Embryonic facial prominence (tissue), 1 donor: Measurements from ENCODE around the gene TGFB1I1.
"Not testable (repeated sequence)": the region's sequence is repeated elsewhere in the genome, so short reads cannot be mapped to it uniquely, and the experiment has no call there.

Source experiments
- DNase-seq: peaks from one replicate; pipeline ENCODE4 v3.0.0-alpha.2; 2016; ENCODE audit errors: extremely low spot score

Gene TGFB1I1

DNA sequence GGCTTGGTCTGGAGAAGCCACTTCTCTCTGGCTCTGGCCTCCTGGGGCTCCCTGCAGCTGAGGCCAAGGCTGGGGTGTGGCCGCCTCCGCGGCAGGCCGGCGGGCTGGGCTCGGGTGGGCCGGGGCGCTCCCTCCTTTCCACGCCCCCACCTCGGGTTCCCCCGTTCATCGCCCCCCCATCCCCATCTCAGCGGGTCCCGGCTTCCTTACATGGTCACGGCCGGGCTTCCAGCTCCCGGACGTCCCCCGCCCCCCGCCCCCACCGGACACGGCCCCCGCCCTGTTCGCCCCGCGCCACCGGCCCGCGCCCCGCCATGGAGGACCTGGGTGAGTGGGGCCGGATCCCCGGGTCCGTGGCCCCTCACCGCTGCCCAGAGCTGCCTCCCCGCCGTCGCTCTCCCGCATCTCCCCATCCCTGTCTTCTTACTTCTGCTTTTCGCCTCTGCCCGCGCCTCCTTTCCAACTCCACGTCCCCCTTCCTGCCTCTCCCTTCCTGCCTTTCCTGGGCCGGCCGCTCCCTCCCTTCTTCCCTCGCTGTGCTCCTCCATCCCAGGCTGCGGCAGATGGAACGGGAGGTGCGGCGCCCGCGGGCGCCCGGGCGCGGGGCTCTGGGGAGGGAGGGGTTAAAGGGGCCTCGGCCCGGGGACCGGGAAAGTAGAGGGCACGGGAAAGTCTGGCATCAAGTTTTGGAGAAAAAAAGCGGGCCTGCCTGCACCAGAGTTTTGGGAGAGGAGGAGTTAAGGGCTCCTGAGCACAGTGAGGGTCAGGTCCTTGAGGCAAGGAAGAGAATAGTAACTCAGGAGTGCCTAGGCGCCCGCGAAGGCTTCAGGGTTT, at the start of gene TGFB1I1:
Gene TGFB1I1, plus strand, starts transcription at position 278 of the 834 bp plus-strand sequence. Its CDS starts 37 bp downstream, at position 315.
- DNase-seq: no peak

DNA sequence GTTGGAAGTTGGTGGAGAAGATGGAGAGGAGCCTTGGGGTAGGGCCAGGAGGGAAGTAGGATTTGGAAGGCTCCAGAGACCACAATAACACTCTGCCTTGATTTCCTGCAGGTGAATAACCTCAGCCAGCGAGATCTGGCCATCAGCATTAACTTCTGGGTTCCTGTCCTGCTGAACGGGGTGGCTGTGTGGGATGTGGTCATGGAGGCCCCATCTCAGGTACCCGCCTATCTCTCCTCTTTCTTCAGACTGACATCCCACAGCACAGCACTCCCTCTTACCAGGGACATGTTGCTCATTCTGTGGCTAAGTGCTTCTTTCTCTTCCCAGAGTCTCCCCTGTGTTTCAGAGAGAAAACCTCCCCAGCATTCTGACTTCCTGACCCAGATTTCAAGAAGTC, 48.7 kb upstream of the TGFB1I1 start:
- no peak for DNase-seq

DNA sequence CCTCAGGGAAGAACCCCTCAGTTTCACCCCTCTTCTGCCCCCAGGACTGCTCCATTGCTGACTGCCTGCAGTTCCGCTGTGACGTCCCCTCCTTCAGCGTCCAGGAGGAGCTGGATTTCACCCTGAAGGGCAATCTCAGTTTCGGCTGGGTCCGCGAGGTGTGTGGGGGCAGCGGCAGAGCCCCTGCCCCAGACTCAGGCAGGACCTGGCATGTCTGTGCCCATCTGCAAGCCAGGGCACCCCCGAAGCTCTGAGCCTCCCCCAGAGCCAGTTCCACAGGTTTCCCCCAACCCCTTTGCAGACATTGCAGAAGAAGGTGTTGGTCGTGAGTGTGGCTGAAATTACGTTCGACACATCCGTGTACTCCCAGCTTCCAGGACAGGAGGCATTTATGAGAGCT, 48.2 kb upstream of the TGFB1I1 start:
- no peak for DNase-seq

DNA sequence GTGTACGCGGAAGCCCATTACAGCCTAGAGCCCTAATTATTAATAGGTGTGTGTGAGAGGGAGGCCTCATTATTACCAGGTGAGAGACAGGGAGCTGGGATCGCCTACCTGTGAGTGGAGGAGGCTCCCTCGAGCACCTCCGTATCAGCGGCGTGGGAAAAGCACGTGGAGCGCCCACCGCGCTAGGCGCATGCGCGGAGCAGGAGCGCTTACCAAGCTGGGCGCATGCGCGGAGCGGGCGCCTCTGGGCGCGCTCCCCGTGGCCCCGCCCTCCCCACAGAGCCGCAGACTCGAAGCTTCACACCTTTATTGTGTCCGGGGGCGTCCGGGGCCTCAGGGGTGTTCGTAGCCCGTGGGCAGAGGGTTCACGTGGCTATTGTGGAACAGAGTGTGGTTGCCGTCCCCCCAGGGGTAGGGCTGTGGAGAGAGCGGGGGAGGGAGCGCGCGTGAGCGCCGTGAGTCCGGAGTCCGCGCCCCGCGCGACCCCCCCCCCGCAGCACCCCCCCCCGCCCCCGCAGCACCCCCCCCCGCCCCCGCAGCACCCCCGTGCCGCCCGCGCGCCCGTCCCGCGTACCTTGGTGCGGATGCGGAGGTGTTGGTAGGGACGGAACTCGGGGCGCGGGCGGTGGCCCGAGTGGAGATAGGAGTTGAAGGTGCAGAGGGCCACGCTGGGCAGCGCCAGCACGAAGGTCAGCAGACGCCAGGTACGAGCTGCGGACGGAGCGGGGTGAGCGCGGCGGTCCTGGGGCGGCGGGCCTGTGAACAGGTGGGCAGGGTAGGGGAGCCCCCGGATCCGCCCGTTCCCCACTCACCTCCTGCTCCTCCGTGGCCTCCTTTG, 44.3 kb upstream of the TGFB1I1 start:
- no peak for DNase-seq

DNA sequence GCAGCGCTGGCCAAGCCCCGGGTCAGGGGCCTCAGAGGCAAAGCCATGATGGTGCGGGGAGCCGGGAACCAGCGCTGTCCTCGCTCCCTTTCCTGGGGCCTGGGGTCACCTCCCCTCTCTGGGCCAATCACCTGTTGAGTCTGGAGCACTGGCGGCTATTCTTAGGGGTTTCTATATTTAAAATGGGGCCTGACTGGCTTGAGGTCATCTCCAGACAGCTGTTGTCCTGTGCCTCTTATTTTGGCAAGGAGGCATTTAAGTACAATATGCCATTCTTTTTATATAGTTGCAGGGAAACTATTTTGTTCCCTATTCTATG, 43.7 kb upstream of the TGFB1I1 start, which contains the start of gene COX6A2:
Gene COX6A2, minus strand, starts transcription at position 82 of the 319 bp plus-strand sequence. Its CDS starts 35 bp downstream, at position 47.
- DNase-seq: no peak

DNA sequence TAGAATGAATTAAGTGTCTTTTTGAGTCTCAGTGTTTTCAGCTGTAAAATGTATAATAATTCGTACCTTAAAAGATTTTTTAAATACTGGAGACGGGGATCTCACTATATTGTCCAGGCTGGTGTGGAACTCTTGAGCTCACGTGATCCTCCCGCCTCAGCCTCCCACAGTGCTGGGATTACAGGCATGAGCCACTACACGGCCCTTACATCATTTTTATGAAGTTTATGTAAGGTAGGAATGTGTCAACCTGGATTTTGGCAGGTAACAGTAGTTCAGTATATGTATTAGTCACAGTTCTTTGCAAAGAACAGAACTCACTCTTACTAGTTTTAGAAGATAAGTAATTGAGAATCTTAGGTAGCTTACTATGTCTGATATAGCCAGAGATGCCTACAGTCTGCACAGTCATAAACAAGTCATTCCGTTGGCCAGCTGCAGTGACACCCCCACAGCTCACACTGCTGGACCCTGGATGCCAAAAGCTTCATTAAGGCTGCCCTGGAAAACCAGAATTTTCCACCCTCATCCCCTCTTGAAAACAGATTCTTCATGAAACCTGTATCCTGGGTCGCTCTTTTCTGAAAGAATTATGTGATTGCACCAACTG, 43.2 kb upstream of the TGFB1I1 start:
- no peak for DNase-seq

DNA sequence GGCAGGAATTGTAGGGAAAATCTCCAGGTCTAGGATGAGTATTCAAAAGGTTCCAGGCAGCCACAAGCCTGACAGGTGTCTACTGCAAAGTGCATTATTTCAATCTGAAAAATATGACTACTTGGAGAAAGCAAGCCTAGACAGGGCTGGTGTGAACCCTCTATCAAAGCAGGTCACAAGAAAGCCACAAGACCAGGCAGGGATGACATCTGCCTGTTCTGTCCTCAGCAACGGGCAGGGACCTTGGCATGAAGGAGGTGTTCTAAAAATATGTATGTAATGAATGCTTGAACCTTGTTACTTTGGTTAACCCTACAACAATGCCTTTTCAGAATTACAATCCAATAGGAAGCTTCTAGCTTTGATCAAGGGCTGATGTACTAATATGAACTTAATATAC, 42.6 kb upstream of the TGFB1I1 start:
- DNase-seq: no peak

DNA sequence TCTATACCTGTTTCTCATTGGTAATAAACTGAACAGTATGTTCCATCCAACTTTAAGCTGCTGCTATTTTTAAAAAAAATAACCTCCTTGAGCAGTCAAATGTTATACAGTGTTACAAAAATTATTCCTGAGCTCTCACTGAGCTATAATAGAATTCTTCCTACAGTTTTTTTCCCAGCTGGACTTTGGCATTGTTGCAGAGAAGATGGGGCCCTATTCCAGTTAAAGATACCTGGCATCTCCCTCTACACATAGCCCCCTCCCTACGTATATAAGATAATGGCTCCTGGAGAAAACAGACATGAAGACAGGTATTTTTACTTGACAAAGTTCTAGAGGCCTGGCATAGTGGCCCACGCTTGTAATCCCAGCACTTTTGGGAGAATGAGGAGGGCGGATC, 42.2 kb upstream of the TGFB1I1 start:
- DNase-seq: no peak

DNA sequence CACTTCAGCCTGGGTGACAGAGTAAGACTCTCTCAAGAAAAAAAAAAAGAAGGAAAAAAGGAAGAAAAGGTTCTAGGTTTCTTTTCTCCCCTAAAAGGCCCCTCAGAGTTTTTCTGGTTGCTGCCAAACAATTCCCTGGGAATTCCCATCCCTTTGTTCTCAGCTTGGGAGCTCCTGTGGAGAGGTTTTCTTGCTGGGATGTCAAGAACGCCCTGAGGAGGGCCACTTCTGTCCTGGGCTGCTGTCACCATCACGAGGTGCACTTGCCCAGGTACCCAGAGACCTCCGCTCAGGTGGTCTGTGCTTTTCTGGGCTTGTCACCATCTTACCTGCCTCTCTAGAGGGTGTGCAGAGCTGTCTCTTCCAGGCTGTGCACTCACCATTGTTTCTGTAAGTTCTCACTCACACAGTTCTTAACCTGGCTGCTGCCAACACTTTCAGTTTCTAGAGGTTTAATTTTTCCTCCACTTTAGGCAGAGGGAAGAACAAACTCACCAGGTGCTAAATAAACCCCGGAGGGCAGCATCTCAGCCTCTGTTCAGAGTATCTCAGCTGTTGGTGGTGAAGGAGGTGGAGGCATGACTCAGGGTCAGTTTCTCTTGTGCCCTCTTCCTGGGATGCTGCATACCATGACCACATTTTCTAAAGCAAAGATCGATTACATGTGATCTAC, 41.4 kb upstream of the TGFB1I1 start:
- DNase-seq: no peak

DNA sequence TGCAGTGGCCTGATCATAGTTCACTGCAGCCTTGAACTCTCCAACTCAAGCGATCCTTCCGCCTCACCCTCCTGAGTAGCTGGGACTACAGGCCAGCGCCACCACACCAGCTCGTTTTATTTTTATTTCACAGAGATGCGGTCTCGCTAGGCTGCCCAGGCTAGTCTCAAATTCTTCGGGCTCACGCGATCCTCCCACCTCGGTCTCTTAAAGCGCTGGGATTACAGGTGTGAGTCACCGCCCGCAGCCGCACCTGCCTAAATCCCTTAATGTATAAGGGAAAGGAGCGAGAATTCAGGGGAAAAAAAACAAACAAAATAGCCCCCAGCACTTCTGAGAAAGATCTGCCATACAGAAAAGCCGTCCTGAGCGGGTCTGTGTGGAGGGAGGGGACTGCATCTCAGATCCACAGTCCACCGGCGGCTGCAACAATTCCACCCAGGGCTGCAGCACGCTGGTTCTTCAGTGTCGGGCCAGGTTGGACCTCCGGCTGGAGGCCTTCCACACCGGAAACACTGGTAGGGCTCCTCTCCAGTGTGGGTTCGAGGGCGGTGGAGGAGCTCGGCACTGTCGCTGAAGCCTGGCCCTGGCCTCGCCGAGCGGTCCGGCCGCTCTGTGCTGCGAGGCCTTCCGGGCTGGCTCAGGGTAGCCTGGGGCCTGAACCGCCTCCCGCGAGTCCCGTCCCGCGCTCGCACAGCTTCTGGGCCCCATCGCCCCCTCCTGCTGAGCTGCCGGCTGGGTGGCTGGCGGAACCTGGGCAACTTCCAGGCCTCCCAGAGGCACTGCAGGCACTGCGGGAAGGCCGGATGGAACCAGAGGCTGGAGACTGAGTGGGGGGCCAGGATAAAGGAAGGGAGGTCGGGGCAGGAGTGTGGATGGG, 36.4 kb upstream of the TGFB1I1 start:
- DNase-seq: no peak

DNA sequence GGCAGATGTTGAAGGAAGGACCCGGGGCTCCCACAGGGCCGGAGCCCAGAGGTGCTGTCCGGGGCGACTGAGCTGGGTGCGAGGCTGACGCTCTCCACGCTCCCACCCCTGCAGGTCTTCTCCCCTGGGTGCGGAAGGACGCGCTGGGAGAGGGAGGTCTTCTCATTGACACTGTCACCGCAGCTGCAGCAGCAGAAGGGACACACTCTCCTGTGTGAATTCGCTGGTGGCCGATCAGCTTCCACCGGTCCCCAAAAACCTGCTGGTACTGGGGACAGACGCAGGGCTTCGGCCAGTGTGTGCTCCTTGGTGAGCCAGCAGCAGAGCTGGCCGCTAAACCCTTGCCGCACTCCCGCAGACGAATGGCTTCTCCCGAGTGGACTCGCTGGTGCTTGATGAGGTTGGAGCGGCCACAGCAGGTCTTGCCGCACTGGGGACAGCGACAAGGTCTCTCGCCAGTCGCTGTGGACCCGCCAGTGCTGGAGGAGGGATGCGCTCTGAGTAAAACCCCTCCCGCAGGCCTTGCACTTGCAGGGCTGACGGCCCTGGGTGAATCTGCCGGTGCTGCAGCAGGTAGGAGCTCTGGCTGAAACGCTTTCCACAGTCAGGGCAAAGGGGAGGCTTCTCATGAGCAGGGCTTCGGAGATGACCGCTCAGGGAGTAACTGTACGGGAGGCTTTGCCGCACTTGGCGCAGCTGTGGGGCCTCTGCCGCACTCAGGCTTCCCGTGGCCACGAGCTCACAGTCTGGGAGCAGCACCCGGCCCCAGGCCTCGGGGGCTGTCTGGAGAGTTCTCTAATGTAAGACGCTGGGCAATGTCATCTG, 35.5 kb upstream of the TGFB1I1 start:
- no peak for DNase-seq

DNA sequence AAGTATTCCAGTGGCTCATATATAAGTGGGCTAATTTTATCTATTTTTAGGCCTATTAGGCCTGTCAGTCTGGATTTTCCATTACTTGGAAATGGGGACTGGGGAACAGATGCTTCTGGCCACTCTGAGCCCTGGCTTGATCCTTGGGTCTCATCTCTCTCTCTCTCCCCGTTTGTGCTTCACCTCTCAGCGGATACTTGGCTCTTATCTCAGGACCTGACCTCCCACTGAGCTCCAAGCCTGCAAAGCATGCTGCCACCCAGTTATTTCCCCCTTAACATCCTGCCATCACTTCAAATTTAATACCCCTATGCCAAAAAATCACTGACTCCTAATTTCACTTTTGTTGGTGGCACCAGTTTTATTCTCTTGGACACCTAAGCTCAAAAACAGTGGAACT, 33.5 kb upstream of the TGFB1I1 start:
- no peak for DNase-seq

DNA sequence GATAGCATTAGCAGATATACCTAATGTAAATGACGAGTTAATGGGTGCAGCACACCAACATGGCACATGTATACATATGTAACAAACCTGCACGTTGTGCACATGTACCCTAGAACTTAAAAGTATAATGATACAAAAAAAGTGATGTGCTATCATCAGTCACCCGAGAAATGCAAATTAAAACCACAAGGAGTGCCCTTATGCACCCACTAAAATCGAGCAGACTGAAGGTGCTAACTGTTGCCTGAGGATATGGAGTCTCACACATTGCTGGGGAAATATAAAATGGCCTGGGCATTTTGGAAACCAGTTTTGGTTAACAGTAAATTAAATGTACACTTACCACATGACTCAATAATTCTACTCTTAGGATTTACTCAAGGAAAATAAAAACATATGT, 32.9 kb upstream of the TGFB1I1 start:
- not testable (repeated sequence) for DNase-seq

DNA sequence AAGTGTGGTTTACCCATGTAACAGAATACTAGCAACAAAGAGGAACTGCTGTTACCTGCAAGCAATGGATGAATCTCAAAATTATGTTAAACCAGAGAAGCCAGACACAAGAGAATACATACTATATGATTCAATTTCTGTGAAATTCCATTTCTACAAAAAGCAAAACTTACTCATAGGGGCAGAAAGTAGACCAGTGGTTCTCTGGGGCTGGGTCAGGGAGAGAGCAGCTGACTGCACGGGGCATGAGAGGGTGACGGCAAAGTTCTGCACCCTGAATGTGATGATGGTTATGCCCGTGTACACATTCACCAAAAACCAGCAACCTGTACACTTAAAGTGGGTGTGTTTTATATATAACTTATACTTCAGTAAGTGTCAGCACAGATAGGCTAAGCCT, 32.4 kb upstream of the TGFB1I1 start:
- DNase-seq: no peak

DNA sequence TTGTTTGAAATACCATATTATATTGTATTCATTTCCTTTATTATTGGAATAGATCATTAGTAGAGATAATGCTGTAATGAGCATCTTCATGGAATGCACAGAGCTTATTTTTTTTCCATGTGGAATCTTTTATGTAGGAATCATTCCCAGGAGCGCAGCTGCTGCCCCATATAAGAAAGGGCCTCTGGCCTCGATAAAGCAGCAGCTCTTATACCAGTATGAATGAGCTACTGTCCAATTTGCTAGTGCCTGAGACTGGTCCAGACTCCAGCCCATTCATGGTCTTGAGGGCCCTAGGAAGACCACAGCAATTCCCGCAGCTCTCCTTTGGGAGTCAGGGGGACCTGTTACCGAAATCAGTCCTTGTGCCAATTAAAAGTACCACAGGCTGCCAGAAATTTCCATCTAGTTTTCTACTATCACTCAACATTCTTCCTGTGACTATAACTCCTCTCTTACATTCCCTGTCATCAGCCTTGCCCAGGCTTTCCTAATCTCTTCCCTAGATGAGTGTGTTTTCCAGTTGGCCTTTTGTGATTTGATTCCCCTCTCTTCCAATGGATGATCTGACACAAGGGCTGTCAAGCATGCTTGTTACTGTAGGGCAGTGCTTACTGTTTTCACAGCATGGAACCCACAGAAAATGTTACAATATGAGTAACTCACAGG, 31.3 kb upstream of the TGFB1I1 start:
- DNase-seq: no peak

DNA sequence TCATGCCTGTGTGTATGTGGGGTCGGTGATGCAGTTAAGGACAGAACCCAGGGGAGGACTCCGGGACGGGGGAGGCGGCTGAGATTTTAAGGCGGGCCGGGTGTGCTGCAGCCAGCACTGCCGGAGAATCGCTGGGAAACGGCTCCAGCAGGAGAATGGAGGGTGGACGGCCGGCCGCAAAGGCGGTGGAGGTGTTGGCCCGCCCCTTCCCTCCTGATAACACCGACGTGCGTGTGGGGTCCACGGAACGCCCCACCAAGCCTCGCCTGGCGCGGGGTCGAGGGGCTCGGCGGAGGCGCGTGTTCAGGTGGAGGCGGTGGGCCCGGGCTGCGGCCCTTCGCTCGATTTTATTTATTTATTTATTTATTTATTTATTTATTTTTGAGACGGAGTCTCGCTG, 30.0 kb upstream of the TGFB1I1 start:
- DNase-seq: no peak

DNA sequence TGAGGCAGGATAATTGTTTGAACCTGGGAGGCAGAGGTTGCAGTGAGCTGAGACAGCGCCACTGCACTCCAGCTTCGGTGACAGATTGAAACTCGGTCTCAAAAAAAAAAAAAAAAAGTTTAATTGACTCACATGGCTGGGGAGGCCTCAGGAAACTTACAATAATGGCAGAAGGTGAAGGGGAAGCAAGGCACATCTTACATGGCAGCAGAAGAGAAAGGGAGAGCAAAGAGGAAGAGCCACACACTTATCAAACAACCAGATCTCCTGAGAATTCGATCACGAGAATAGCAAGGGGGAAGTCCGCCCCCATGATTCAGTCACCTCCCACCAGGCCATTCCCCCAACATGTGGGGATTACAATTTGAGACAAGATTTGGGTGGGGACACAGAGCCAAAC, 26.0 kb upstream of the TGFB1I1 start:
- DNase-seq: not testable (repeated sequence)

DNA sequence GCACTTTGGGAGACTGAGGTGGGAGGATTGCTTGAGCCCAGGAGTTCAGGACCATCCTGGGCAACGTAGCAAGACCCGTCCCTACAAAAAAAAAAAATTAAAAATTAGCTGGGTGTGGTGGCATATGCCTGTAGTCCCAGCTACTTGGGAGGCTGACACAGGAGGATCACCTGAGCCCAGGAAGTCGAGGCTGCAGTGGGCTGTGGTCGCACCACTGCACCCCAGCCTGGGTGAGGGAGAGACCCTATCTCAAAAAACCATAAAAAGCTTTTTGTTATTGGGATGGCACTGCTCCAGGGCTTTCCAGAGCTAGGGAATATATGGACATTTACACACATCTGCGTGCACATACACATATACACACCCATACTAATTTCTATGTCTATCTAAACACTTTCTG, 20.8 kb upstream of the TGFB1I1 start:
- no peak for DNase-seq

DNA sequence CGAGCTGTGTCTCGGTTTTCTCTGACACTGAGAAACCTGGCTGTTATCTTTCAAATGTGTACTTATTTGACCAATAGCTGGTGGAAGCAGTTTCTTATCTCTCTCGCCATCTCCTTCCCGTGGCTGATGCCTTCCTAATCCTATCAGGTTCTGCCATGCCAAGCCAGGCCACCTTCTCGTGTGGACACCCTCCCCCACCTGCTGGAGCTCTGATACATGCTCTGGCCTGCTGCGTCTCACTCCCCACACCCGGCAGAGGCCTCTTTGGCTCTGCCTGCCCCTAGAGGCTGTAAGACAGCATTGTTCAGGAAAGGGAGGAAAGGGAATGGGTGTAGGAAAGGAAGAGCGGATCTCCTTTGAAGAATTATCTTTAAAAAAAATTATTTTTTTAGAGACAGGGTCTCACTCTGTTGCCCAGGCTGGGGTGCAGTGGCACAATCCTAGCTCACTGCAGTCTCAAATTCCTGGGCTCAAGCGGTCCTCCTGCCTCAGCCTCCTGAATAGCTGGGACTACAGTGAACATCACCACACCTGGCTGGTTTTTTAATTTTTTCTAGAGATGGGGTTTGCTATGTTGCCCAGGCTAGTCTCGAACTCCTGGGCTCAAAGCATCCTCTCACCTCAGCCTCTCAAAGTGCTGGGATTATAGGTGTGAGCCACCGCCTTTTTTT, 20.1 kb upstream of the TGFB1I1 start:
- DNase-seq: no peak
